ENCODE results near the gene SLC35E4. TPM values are rescaled to one million over a fixed set of nuclear protein-coding genes. Genes with fewer than 3 reads are reported as not detected.

The SLC35E4 gene
- total RNA-seq, 4 donors from 2014 or later = 1.7 to 9.9 (median 7.3) TPM

DNA sequence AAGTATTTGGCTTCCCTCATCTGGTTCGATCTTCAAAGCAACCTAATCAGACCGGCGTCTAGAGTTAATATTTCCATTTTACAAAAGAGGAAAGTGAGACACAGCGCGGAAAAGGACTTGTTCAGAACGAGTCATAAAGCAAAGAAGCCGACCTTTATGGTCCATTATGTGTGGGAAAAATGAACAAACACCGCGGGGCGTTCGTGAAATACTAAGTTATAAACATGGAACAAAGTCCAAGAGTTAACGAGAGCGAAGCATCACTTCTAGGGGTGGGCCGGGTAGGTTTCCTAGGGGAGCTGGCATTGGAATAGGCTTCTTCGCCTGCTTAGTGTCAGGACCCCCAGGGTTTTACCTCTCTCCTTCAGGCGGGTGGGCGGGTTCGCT is 31.5 kb downstream of the SLC35E4 start:
- DNase-seq = peak in 1 of 3 donors; percentile 75
- peak; percentile 4 to 34 for TF ChIP-seq POLR2A (IDR thresholded peaks at IDR 0.05)
- TF ChIP-seq, protein P1, sequence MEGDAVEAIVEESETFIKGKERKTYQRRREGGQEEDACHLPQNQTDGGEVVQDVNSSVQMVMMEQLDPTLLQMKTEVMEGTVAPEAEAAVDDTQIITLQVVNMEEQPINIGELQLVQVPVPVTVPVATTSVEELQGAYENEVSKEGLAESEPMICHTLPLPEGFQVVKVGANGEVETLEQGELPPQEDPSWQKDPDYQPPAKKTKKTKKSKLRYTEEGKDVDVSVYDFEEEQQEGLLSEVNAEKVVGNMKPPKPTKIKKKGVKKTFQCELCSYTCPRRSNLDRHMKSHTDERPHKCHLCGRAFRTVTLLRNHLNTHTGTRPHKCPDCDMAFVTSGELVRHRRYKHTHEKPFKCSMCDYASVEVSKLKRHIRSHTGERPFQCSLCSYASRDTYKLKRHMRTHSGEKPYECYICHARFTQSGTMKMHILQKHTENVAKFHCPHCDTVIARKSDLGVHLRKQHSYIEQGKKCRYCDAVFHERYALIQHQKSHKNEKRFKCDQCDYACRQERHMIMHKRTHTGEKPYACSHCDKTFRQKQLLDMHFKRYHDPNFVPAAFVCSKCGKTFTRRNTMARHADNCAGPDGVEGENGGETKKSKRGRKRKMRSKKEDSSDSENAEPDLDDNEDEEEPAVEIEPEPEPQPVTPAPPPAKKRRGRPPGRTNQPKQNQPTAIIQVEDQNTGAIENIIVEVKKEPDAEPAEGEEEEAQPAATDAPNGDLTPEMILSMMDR (IDR thresholded peaks at IDR 0.05) = no peak
- H3K27ac ChIP-seq = peak overlapping the region; percentile 71 to 96 (median 81)

DNA sequence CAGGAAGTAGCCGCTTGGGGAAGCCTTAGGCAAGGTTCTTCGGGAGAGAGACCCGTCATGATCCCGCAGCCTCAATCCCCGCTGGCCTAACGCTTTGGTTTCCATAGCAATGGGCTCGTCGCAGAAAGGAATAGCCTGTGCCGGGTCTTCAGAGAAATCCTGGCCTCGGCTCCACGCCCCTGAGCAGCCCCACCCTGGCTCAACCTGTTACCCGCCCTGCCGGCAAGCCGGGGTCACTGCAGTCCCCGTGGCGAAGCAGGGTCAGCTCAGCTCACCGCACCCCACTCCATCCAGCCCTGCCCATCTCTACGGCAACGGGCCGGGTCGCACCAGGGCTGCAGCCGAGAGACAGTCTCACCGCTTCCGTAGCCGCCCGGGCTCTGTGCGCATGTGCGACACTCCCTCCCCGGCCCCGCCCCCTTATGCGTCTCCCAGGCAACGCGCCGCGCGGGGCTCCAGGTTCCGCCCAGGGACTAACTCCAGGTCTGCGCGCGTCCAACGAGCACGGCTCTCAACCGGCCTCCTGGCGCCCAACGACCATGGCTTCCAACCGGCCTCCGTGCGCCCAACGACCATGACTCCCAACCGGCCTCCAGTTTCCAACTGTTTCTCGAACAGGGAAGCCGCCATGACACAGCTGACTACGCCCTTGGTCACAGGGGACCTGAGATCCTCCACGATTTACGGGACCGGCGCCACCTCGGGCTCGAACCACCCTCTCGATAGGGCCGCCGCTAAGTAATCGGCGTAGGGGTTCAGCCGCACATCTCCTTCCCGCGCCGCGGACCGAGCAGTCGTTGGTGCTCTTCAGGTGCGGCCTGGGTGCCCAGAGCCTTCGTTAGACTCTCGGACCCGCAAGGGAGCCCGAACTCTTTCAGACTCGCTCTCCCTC is 32.2 kb downstream of the SLC35E4 start, which contains the start of gene DUSP18:
Gene DUSP18, minus strand, starts transcription at position 382 of the 892 bp plus-strand sequence. CDS start 3,872 bp downstream, outside the sequence.
- H3K4me1 ChIP-seq = peaks cover 0 to 16% (median 3%) of the 10 kb centered on the region in 4 donors
- H3K4me3 ChIP-seq = peak within 1 kb of the TSS; percentile 57 to 79 (median 70)
- DNase-seq = peak; percentile 92 to 99 (median 97)
- H3K27ac ChIP-seq = peak within 1 kb of the TSS; percentile 71 to 96 (median 81)
- TF ChIP-seq POLR2A (IDR thresholded peaks at IDR 0.05) = peak; percentile 32 to 75
- TF ChIP-seq, protein P1 (IDR thresholded peaks at IDR 0.05) = peak; percentile 2 to 67 (median 49)
- peaks cover 0 to 13% (median 0%) of the 10 kb centered on the region in 3 donors for H3K36me3 ChIP-seq
- no peaks in the 10 kb centered on the region for H3K27me3 ChIP-seq
- no peaks in the 10 kb centered on the region for H3K9me3 ChIP-seq

More for the DNA sequence above, 31.5 kb downstream of the SLC35E4 start:
- peaks cover 0 to 16% (median 3%) of the 10 kb centered on the region in 4 donors for H3K4me1 ChIP-seq
- H3K36me3 ChIP-seq = peaks cover 0 to 19% (median 0%) of the 10 kb centered on the region in 3 donors
- H3K27me3 ChIP-seq = no peaks in the 10 kb centered on the region
- H3K4me3 ChIP-seq = peak overlapping the region; percentile 57 to 79 (median 70)
- no peaks in the 10 kb centered on the region for H3K9me3 ChIP-seq

DNA sequence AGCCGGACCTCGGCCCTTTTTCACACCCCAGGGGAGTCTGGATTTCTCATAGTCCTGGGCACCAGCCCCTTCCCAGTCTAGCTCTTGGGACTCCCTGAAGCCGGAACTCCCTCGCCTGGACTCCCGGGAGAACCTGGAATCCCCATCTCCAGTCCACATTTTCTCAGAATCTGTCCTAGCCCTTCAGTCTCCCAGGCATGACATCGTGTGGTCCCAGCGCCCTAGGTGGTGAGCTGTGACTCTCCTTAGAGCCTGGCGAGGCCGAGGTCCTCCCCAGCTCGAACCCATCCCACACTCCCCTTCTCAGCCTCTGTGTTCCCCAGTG is 32.8 kb downstream of the SLC35E4 start:
- Histone ChIP-seq H3K27me3 (no peaks in the 10 kb centered on the region), H3K9me3 (no peaks in the 10 kb centered on the region), H3K4me3 (peak overlapping the region; percentile 57 to 79 (median 70)), H3K27ac (peak overlapping the region in 1 of 4 donors; percentile 77), H3K36me3 (peaks cover 0 to 7% (median 0%) of the 10 kb centered on the region in 3 donors), H3K4me1 (peaks cover 0 to 16% (median 3%) of the 10 kb centered on the region in 4 donors)
- no peak for DNase-seq
- TF ChIP-seq, protein P1 (IDR thresholded peaks at IDR 0.05) = no peak
- no peak for TF ChIP-seq POLR2A (IDR thresholded peaks at IDR 0.05)

DNA sequence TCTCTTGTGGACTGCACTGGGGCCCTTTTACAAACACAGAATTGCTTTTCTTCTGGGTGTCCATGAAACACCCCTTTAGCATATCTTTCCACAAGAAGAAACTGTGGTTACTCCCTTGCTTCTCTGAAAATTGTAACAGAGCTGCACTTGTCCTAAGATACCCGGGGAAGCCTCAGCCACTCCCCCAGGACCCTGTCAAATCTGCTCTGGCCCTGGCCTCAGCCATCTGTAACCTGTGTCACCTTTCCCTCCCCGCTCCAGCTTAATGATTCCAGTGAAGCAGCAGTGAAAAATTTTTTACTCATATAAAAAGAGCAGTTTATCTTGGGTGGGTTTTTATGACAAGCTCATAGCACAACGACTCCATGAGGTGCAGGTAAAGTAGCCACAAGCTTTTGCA is 35.5 kb downstream of the SLC35E4 start:
- Histone ChIP-seq H3K9me3 (no peaks in the 10 kb centered on the region), H3K27ac (no peak overlapping the region), H3K27me3 (no peaks in the 10 kb centered on the region), H3K4me3 (no peak overlapping the region), H3K4me1 (peaks cover 0 to 10% (median 3%) of the 10 kb centered on the region in 4 donors), H3K36me3 (no peaks in the 10 kb centered on the region)
- no peak for DNase-seq
- TF ChIP-seq, protein P1 (IDR thresholded peaks at IDR 0.05) = no peak
- no peak for TF ChIP-seq POLR2A (IDR thresholded peaks at IDR 0.05)

DNA sequence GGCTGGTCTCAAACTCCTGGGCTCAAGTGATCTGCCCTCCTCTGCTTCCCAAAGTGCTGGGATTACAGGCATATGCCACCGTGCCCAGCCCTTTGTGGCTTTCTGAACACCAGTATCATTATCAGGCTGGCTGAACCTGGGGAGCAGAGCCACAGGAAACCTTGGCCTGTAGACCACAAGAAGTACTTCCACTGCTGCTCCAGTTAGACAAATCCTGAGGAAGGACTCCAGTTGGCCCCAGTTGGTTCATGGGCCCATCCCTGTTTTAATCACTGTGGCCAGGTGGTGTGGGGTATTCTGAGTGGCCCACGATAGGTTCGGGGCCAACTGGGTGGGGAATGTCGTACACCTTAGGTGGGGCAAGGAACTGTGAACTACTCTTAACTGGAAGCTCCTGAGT is 37.6 kb downstream of the SLC35E4 start:
- Histone ChIP-seq H3K27ac (no peak overlapping the region), H3K36me3 (no peaks in the 10 kb centered on the region), H3K27me3 (no peaks in the 10 kb centered on the region), H3K9me3 (no peaks in the 10 kb centered on the region), H3K4me1 (peaks cover 0 to 4% (median 2%) of the 10 kb centered on the region in 4 donors), H3K4me3 (no peak overlapping the region)
- DNase-seq = no peak
- TF ChIP-seq POLR2A (IDR thresholded peaks at IDR 0.05) = no peak
- TF ChIP-seq, protein P1 (IDR thresholded peaks at IDR 0.05) = no peak
